Activated T-cell treated with anti-CD3 and anti-CD28 coated beads for 48 hours (primary cell): ENCODE data around the gene NFE2.
"Not testable (repeated sequence)": the region's sequence is repeated elsewhere in the genome, so short reads cannot be mapped to it uniquely, and the experiment has no call there.

Experiments used
- DNase-seq: peaks from one replicate; pipeline ENCODE4 v3.0.0-alpha.2; 2020; ENCODE audit warnings: low read depth

The NFE2 gene

DNA sequence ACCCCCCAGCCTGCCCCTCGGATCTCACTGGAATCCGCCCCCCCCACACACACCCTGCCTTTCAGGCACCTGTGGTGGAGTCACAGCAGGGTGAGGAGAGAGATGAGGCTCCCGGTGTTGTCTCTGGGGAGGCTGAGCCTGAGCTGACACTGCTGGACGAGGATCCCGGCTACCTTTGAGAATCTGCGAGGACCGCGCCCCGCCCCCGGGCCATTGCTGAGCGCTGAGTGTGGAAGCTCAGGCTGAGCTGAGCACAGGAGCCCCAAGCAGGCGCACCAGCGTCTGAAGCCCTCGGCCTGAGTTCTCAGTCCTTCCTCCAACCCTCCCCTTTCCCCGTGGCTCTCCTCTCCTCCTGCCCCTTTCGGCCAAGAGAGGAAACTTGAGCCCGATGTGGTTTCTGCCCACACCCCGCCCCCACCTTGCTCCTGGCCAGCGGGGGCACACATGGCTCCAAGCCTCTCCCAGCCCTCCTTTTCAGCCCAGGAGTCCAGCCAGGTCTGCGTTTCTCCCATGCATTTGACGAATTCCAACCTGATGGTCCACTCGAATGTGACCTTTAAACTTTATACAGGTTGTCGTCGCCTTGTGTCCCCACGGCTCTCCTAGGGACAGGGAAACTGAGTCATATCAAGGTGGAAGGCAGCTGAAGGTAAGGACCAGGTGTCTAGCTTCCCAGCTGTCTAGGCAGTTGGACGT lies at the start of gene NFE2:
Gene NFE2, minus strand, starts transcription at position 284 of the 696 bp plus-strand sequence. CDS start 5,767 bp downstream, outside the sequence.
- DNase-seq, result no peak

GRCh38 chr12:54349679-54350078 lies 48.9 kb upstream of the NFE2 start:
- no peak for DNase-seq

GRCh38 chr12:54349036-54349435 lies 48.2 kb upstream of the NFE2 start:
- no peak for DNase-seq

GRCh38 chr12:54341378-54342300 lies 40.8 kb upstream of the NFE2 start:
- no peak for DNase-seq

GRCh38 chr12:54340846-54341245 lies 40.0 kb upstream of the NFE2 start:
- no peak for DNase-seq

GRCh38 chr12:54338698-54339296 lies 38.0 kb upstream of the NFE2 start:
- DNase-seq, result no peak

DNA sequence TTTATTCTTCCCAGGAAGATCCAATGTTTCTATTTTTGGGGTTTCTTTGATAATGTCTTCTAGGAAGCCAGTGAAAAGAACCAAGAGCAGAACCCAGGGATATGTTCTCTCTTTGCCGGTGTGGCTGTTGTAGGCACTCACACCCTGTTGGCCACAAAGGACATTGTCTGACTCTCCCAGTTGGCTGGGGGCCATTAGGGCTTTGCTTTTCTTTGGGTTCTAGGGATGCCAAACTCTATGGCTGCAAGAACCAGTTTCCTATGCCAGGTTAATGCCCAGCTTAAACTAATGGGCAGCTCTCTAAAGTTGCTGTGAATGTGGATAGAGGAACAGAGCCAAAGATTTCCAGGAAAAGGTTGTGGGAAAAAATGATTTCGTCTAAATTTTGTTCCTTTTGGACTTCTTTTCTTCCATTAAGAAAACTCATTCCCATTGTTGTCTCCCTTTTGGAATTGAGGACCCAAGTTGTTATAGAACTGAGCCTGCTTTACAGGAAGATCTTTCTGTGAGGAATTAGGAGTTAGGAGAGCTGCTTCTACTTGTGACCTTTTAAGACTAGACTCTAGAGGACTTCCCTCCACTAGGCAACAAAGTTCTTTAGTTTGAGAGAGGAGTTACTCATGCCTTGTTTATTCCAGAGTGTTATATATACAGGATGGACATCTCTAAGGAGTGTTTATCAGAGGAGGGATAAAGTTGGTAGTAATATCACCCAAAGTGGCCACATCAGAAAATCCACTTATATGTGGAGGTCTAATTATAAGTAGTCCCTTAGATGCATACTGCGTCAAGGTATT lies 37.2 kb upstream of the NFE2 start:
- DNase-seq, result no peak

DNA sequence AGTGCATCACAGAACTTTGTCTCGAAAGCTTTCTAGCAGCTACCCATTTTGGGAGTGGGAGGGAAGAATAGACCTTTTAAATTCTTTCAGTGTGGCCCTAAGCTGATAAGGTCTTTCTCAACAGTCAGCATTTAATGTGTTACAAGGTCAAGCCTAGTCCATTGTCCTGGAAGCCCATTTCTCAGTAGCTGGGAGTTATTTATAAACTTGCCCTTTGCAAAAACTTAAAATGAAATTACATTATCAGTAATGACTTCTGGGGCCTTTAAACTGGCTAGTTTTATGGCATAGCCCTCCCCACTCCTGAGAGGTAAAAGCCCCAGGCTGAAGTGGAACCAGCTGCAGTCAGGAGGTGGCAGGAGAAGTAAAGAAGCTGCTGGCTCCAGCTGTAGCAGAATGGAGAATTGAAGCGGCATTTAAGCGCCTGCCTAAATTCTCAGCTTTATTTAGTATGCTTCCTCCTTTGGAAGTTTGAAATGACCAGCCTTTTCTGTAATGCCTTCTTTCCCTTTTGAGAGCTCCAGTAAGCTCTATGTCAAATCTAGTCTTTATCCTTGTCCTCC lies 36.5 kb upstream of the NFE2 start:
- no peak for DNase-seq

DNA sequence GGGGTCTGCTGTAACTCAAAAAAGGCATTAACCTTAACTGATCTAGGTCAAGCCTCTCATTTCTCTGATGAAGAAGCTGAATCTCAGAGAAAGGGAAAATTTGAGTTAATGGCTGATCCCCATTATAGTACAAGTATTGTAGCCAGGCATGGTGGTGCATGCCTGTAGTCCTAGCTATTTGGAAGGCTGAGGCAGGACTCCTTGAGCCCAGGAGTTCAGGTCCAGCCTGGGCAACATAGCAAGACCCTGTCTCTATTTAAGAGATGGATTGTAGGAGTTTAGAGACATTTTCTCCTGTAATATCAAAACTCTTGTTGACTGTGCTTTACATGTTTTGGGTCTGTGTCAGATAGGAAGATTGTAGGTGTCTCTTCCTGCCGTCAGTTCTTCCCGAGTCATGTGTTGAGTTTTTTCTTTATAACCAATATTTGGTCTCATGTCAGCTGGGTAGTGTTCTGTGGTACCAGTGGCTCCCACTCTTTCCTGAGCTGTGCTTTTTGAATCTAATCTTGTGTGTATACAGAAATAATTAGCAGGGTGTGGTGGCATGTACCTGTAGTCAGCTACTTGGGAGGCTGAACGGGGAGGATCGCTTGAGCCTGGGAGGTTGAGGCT lies 32.7 kb upstream of the NFE2 start:
- no peak for DNase-seq

- no peak for DNase-seq
Measured at GRCh38 chr12:54331461-54331860, 30.6 kb upstream of the NFE2 start.

DNA sequence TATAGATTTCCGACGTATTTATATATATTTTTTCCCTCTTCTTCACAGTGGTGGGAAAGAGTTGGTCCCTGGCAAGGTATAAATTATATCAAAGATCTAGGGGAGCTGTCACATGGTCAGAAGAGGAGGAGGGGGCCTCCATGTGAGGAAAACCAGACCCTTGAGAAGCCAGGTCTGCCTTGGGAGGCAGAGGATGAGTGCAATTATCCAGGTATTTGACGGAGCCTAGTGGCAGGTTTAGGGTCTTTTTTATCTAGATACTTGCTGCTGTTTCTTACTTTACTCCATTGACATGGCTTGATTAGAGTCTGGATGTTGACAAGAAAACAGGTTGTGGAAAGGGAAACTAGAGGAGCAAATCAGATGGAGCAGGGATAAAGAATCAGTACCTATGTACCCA lies 29.6 kb upstream of the NFE2 start:
- DNase-seq, result no peak

GRCh38 chr12:54329759-54330158 lies 28.9 kb upstream of the NFE2 start:
- no peak for DNase-seq

DNA sequence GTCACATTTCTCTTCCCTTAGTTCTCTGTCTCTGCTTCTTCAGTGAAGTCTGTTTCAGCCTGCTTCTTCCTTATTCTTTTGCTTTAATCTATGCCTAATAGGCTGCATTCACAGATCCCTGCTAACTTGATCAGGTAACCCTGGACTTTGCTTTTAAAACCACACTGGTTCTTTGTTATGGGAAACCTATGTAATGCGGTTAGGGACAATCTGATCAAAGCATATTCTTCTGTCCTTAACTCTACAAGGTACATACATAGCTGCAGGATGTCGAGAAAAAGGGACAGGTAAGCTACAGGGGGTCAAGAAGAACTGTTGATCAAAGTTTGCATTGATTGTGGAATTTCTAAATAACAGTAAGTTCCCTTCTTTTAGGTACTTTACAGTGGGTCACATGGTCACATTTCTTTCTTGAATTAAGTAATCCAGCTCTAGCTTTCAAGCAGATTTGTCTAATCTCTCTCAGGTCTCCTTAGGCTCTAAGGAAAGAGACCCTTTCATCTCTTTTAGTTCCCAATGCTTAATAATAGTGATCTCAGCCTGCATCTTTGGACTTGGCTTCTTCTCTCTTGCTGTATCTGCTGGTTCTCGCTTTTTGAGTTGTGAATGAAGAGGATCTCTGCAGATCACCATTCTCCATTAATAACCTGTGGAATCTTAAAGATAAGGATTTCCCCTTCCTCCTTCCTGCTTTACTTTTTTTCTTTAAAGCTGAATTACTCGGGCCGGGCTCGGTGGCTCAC lies 28.0 kb upstream of the NFE2 start:
- no peak for DNase-seq

DNA sequence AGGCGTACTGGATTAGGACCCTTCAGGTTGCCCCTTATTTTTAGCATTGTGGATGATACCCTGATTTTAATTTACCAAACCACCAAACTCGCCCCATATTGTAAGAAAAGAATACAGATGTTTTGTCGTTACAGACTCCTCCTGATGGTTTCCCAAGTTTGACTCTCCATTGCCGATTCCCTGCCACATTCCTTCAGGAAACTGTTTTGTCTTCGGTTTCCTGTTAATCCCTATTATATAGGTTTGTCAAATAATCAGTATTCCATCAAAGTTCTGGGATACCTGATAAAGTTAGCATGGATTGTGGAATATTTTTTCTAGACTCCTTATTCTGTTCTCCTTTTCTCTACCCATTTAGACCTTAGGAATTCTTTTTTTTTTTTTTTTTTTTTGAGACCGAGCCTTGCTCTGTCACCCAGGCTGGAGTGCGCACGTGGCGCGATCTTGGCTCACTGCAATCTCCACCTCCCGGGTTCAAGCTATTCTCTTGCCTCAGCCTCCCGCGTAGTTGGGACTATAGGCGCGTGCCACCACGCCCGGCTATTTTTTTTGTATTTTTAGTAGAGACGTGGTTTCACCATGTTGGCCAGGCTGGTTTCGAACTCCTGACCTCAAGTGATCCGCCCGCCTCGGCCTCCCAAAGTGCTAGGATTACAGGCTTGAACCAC lies 24.8 kb upstream of the NFE2 start:
- not testable (repeated sequence) for DNase-seq

- peak; percentile 85 for DNase-seq
Measured at GRCh38 chr12:54324617-54325441, 24.0 kb upstream of the NFE2 start, which contains the start of gene COPZ1. Gene COPZ1, plus strand, starts transcription at chr12:54325131. Its CDS starts 33 bp downstream, at chr12:54325164.

GRCh38 chr12:54321363-54321762 lies 20.5 kb upstream of the NFE2 start:
- no peak for DNase-seq

- DNase-seq, result not testable (repeated sequence)
Measured at GRCh38 chr12:54312309-54312708, 11.5 kb upstream of the NFE2 start.

- DNase-seq, result no peak
Measured at GRCh38 chr12:54311051-54311450, 10.2 kb upstream of the NFE2 start.
